ENCODE measurements around the gene CASQ2.

Gene CASQ2

DNA sequence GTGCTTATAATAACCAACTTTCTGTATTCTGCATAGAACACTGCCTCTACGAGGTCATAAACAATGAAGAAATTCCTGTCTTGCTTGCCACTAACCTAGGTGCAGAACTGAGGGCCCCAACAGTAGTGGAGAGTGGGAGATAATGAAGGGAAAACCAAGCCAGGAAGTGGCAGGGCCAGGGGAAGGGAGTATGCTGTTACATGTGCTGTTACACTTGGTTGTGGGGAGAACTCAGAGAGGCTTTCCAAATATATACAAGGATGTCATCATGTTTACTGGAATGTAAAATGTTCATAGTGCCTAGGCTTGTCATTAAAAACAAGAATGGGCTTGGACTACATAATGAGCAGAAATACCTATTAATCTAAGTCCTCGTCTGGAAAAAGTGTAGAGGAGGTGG lies 41.3 kb upstream of the CASQ2 start:
- in situ Hi-C loops (cut with MboI; ENCODE audit: low pct_unique_long_range_greater_than_20kb, low sequenced_read_pairs, unreplicated experiment), result loop anchor here (10.0 kb wide), 1 partner anchor 175 kb away; no protein-coding TSS in a partner anchor
- TF ChIP-seq, protein P1, sequence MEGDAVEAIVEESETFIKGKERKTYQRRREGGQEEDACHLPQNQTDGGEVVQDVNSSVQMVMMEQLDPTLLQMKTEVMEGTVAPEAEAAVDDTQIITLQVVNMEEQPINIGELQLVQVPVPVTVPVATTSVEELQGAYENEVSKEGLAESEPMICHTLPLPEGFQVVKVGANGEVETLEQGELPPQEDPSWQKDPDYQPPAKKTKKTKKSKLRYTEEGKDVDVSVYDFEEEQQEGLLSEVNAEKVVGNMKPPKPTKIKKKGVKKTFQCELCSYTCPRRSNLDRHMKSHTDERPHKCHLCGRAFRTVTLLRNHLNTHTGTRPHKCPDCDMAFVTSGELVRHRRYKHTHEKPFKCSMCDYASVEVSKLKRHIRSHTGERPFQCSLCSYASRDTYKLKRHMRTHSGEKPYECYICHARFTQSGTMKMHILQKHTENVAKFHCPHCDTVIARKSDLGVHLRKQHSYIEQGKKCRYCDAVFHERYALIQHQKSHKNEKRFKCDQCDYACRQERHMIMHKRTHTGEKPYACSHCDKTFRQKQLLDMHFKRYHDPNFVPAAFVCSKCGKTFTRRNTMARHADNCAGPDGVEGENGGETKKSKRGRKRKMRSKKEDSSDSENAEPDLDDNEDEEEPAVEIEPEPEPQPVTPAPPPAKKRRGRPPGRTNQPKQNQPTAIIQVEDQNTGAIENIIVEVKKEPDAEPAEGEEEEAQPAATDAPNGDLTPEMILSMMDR (IDR thresholded peaks at IDR 0.05; ENCODE audit: extremely low read depth, insufficient read depth, missing control alignments), result no peak
- DNase-seq (ENCODE audit: low spot score), result no peak

DNA sequence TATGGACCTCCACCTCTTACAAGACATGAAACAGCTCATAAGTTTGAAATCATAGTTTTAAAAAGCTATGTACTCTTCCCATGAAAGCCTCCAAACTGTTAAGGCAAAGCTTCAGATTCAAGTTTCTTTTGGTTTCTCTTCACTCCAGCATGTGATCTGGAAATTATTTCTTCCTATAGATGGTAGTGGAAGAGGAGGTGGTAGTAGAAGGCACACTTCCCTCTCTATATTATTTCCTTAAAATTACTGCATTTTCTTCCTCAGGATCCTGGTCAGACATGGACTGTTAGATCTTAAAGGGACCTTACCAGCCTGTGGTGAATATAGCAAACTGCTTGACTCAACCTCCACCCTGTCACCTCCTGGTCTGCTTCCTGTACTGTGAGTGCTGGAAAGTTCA lies 40.6 kb upstream of the CASQ2 start:
- in situ Hi-C loops (cut with MboI; ENCODE audit: low pct_unique_long_range_greater_than_20kb, low sequenced_read_pairs, unreplicated experiment), result loop anchor here (10.0 kb wide), 1 partner anchor 176 kb away; no protein-coding TSS in a partner anchor
- no peak for DNase-seq (ENCODE audit: low spot score)
- TF ChIP-seq, protein P1 (IDR thresholded peaks at IDR 0.05; ENCODE audit: extremely low read depth, insufficient read depth, missing control alignments), result no peak

DNA sequence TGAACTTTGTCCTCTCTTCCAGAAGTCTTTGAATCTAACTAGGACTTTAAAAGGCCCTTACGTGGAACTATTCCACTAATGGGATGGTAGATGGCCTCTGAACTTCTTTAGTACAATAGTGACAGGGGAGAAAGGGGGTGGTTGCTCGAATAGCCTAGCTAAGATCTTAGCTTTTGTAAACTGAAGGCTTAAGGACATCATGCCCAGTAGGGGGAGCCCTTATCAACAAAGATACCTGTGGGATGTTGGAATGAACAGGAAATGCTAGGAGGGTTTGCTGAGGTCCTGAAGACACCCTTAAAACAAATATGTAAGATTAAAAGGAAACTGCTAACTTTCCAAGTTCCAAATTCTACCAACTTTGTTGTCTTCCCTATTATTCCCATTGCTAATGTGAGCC lies 39.2 kb upstream of the CASQ2 start:
- in situ Hi-C loops (cut with MboI; ENCODE audit: low pct_unique_long_range_greater_than_20kb, low sequenced_read_pairs, unreplicated experiment), result loop anchor here (10.0 kb wide), 1 partner anchor 177 kb away; no protein-coding TSS in a partner anchor
- TF ChIP-seq, protein P1 (IDR thresholded peaks at IDR 0.05; ENCODE audit: extremely low read depth, insufficient read depth, missing control alignments), result peak; percentile 71
- DNase-seq (ENCODE audit: low spot score), result no peak

DNA sequence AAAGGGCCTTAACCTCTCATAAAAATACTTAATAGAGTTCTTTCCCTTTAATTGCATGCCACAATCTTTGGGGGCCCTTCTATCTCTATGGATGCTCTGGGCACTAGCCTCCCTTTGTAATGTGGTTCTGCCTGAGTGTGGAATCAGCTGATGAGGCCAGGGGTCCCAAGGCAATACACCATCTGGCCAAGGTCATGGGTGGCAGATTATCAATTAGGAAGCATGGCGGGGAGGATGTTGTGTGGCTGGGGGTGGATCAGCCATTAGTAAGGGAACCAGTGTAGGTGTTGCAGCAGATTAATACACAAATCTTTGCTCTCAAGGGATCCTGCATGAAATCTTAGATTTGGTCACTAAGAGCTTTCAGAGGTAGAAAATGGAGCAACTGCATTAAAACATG lies 37.1 kb upstream of the CASQ2 start:
- TF ChIP-seq, protein P1 (IDR thresholded peaks at IDR 0.05; ENCODE audit: extremely low read depth, insufficient read depth, missing control alignments), result no peak

DNA sequence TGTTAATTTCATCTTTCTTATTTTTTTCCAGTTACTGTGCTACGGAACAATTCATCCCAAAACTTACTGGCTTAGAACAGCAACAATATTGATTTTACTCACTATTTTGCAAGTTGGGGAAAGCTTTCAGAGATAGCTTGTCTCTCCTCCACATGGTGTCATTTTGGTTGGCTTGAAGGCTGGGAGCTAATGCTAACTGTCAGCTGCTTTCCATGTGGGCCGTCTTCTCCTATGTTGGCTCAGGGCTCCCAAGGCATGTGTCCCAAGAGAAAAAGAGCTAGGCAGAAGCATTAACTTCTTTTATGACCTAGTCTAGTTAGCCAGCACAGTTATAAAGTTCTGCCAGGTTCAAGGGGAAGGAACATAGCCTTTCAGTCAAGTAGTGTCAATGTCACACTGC lies 33.9 kb upstream of the CASQ2 start:
- no peak for DNase-seq (ENCODE audit: low spot score)
- in situ Hi-C loops (cut with MboI; ENCODE audit: low pct_unique_long_range_greater_than_20kb, low sequenced_read_pairs, unreplicated experiment), result loop anchor here (10.0 kb wide), 1 partner anchor 182 kb away; no protein-coding TSS in a partner anchor
- TF ChIP-seq, protein P1 (IDR thresholded peaks at IDR 0.05; ENCODE audit: extremely low read depth, insufficient read depth, missing control alignments), result no peak

More for the DNA sequence above, 37.1 kb upstream of the CASQ2 start:
- no peak for DNase-seq (ENCODE audit: low spot score)
- in situ Hi-C loops (cut with MboI; ENCODE audit: low pct_unique_long_range_greater_than_20kb, low sequenced_read_pairs, unreplicated experiment), result loop anchor here (10.0 kb wide), 1 partner anchor 179 kb away; no protein-coding TSS in a partner anchor

DNA sequence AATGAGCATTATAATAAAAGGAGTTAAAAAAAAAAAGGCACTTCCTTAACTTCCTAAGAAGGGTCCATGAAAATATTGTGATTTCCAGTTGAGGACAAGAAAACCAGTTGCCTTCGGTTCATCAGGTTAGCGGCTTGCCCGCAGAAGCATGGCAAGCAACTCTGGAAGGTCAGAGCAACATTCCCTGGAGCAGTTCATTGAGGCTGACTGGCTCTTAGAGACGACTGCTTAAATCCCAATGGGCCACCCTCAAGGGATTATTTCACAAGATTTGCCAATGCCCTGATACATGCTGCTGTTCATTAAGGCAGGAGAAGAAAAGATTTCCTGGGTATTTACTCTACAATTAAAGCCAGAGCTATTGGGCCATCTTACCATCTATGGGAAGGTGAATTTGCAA lies 29.0 kb upstream of the CASQ2 start:
- TF ChIP-seq, protein P1 (IDR thresholded peaks at IDR 0.05; ENCODE audit: extremely low read depth, insufficient read depth, missing control alignments), result no peak
- in situ Hi-C loops (cut with MboI; ENCODE audit: low pct_unique_long_range_greater_than_20kb, low sequenced_read_pairs, unreplicated experiment), result no loop called here
- DNase-seq (ENCODE audit: low spot score), result no peak

Measured in GM13977 (cell line).